AG04449 (cell line): ENCODE measurements around the gene OR13J1.

Source experiments
- CTCF ChIA-PET: fragments of 350-600 bp; formaldehyde crosslinking; extraction: SDS; loops from one replicate; lab custom pipeline; 2021; ENCODE audit warnings: antibody characterized with exemption; lab: Yijun Ruan, JAX
- POLR2A ChIA-PET: fragments of 400-600, 350-600 bp; formaldehyde crosslinking; extraction: SDS; loops from one replicate; lab custom pipeline; 2020; ENCODE audit warnings: antibody characterized with exemption, inconsistent platforms; lab: Yijun Ruan, JAX
- DNase-seq: peaks from one replicate; pipeline ENCODE4 v3.0.0-alpha.2; 2010; ENCODE audit warnings: low read depth, low spot score
- H3K4me3 ChIP-seq: 2 replicates; pipeline ENCODE4 v1.5.1; 2011; ENCODE audit warnings: low read depth, mild to moderate bottlenecking, control low read depth, low read length
- CTCF ChIP-seq: IDR thresholded peaks from one replicate; pipeline ENCODE4 v1.5.1; 2011; ENCODE audit warnings: mild to moderate bottlenecking, moderate library complexity, low read length, control low read depth, inconsistent platforms; ENCODE audit not compliant: insufficient read depth; ENCODE audit errors: missing control alignments

Gene OR13J1

GRCh38 chr9:35820076-35820475, 50.1 kb downstream of the OR13J1 start:
- POLR2A ChIA-PET = no interaction called here
- no peak for DNase-seq
- TF ChIP-seq CTCF = no peak

More at GRCh38 chr9:35820076-35820475, 50.1 kb downstream of the OR13J1 start:
- H3K4me3 ChIP-seq = no peak overlapping the region
- CTCF ChIA-PET = interaction anchor here (1.4 to 8.0 kb wide), 4 partner anchors 7 to 67 kb away, joined by 3 to 82 read pairs (median 10); partner anchors contain the start of genes HINT2 and SPAG8
